Right atrium auricular region (tissue), 2 donors: Measurements from ENCODE around the gene B3GAT3. TPM values are rescaled to one million over a fixed set of nuclear protein-coding genes. Genes with fewer than 3 reads are reported as not detected.
A peak's percentile ranks its signal among the peaks of the same experiment; 100 is the strongest.

Experiments
- DNase-seq: peaks from one replicate; pipeline ENCODE4 v3.0.0-alpha.2; 2019; ENCODE audit warnings: low spot score
- H3K27ac ChIP-seq, 2 donors: fragments of 200-600 bp; sonication (generic); 1 replicate in 1 of 2; 2 replicates in 1 of 2; pipeline ENCODE4 v1.5.1; 2016 to 2019
- H3K27me3 ChIP-seq, 2 donors: fragments of 200-600 bp; sonication (generic); one replicate each; pipeline versions ENCODE4 v1.5.1 to v1.6.0; 2017 to 2019
- H3K36me3 ChIP-seq: fragments of 200-600 bp; sonication (generic); one replicate; pipeline ENCODE4 v1.5.1; 2016
- H3K4me1 ChIP-seq, 2 donors: fragments of 200-600 bp; sonication (generic); one replicate each; pipeline versions ENCODE4 v1.5.1 to v1.6.0; 2017 to 2019
- H3K4me3 ChIP-seq, 2 donors: fragments of 200-600 bp; sonication (generic); 1 replicate in 1 of 2; 2 replicates in 1 of 2; pipeline ENCODE4 v1.5.1; 2017 to 2019; ENCODE audit warnings: mild to moderate bottlenecking in 1 of 2, moderate library complexity in 1 of 2
- H3K9me3 ChIP-seq, 2 donors: fragments of 200-600 bp; sonication (generic); one replicate each; pipeline ENCODE4 v1.5.1; 2019
- total RNA-seq, 2 donors: library from RNA; depleted of rRNA; stranded (reverse); fragments of >200 nt; gene quantifications; one replicate each; pipeline ENCODE4 v1.1.0, GENCODE V29; 2016
- TF ChIP-seq, protein P1 (sequence below), 2 donors: fragments of 200-600 bp; sonication (generic); IDR thresholded peaks; one replicate each; pipeline ENCODE4 v1.5.1; 2019; ENCODE audit warnings: antibody characterized with exemption in 2 of 2

Gene B3GAT3
- total RNA-seq, result 10 to 100 TPM; 12.7 to 14.0 TPM

DNA sequence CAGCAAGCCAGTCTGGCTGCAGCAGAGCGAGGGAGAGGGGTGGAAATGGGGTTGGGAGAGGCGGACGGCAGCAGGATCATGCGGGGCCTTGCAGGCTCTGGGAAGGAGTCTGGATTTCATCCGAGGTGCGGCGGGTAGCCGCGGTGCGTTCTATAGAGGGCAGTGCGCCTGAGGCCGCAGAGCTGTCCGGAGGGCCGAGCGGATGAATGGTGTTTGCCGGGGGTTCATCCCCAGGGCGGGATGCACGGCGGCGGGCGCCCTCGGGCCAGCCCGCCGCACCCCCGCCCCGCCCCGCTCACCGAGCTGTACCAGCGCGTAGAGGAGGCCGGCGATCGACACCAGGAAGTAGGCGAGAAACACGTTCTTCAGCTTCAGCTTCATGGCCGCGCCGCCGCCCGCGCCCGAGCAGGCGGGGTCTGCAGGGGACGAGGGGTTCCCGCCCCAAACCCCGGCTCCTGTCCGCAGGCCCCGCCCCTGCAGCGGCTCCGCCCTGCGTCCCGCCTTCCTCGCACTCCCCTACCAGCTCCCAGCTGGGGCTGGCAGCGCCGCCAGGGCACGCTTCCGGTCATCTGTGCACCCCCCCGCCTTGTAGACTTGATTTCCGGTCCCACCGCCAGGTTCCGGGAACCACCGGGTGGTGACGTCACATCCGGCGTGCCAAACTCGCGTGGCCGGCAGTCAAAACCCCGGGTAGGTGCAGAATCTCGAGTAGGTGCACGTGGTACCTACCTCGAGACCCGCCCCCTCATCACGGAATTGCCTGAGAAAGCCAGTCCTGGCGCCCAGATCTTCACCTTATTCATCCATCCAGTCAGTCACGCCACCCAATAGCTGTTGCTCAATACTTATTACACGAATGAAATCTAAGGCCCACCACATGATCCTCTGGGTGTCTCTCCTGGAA lies at the start of gene B3GAT3:
Gene B3GAT3, minus strand, starts transcription at position 420 of the 904 bp plus-strand sequence. Its CDS starts 39 bp downstream, at position 381.
- peaks cover 23% of the 10 kb centered on the region for H3K36me3 ChIP-seq

DNA sequence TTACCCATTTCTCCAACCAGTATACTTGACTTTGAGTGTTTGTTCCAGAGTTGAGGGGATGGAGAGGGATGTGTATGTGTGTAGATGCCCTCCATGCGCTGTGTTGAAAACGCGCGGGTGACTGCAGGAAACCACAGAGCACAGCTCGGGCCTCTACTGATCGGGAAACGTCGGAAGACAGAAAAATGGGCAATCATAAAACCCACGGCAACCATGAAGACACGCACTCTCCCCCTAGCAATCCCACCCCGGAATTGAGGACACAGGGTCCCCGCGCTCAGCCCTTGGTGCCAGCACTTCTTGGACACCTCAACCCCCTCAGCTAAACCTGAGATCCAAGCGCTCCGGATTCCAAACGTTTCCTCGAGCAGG lies 49.4 kb upstream of the B3GAT3 start:
- no peak for DNase-seq
- H3K9me3 ChIP-seq, result no peaks in the 10 kb centered on the region
- TF ChIP-seq, protein P1, sequence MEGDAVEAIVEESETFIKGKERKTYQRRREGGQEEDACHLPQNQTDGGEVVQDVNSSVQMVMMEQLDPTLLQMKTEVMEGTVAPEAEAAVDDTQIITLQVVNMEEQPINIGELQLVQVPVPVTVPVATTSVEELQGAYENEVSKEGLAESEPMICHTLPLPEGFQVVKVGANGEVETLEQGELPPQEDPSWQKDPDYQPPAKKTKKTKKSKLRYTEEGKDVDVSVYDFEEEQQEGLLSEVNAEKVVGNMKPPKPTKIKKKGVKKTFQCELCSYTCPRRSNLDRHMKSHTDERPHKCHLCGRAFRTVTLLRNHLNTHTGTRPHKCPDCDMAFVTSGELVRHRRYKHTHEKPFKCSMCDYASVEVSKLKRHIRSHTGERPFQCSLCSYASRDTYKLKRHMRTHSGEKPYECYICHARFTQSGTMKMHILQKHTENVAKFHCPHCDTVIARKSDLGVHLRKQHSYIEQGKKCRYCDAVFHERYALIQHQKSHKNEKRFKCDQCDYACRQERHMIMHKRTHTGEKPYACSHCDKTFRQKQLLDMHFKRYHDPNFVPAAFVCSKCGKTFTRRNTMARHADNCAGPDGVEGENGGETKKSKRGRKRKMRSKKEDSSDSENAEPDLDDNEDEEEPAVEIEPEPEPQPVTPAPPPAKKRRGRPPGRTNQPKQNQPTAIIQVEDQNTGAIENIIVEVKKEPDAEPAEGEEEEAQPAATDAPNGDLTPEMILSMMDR (IDR thresholded peaks at IDR 0.05), result no peak
- peak overlapping the region; percentile 74 to 83 for H3K27ac ChIP-seq
- peak overlapping the region; percentile 63 to 79 for H3K4me3 ChIP-seq
- peaks cover 16% of the 10 kb centered on the region for H3K36me3 ChIP-seq
- H3K4me1 ChIP-seq, result peaks cover 0 to 39% of the 10 kb centered on the region in 2 donors
- no peaks in the 10 kb centered on the region for H3K27me3 ChIP-seq

More for the DNA sequence above, at the start of gene B3GAT3:
- Histone ChIP-seq H3K27me3 (no peaks in the 10 kb centered on the region), H3K9me3 (no peaks in the 10 kb centered on the region), H3K4me1 (peaks cover 0 to 21% of the 10 kb centered on the region in 2 donors), H3K27ac (peak within 1 kb of the TSS; percentile 83 to 84), H3K4me3 (peak within 1 kb of the TSS; percentile 56 to 90)
- DNase-seq, result peak; percentile 98
- TF ChIP-seq, protein P1 (IDR thresholded peaks at IDR 0.05), result no peak

- no peak for DNase-seq
- Histone ChIP-seq H3K27me3 (no peaks in the 10 kb centered on the region), H3K4me1 (peaks cover 0 to 46% of the 10 kb centered on the region in 2 donors), H3K27ac (no peak overlapping the region), H3K4me3 (no peak overlapping the region), H3K9me3 (no peaks in the 10 kb centered on the region), H3K36me3 (peaks cover 12% of the 10 kb centered on the region)
- TF ChIP-seq, protein P1 (IDR thresholded peaks at IDR 0.05), result no peak
These were observed 47.8 kb upstream of the B3GAT3 start for GRCh38 chr11:62669420-62670161.

GRCh38 chr11:62667460-62667859 lies 45.7 kb upstream of the B3GAT3 start:
- Histone ChIP-seq H3K27ac (no peak overlapping the region), H3K9me3 (no peaks in the 10 kb centered on the region), H3K4me3 (no peak overlapping the region), H3K4me1 (peaks cover 0 to 49% of the 10 kb centered on the region in 2 donors), H3K36me3 (peaks cover 17% of the 10 kb centered on the region), H3K27me3 (no peaks in the 10 kb centered on the region)
- DNase-seq, result no peak
- TF ChIP-seq, protein P1 (IDR thresholded peaks at IDR 0.05), result no peak

DNA sequence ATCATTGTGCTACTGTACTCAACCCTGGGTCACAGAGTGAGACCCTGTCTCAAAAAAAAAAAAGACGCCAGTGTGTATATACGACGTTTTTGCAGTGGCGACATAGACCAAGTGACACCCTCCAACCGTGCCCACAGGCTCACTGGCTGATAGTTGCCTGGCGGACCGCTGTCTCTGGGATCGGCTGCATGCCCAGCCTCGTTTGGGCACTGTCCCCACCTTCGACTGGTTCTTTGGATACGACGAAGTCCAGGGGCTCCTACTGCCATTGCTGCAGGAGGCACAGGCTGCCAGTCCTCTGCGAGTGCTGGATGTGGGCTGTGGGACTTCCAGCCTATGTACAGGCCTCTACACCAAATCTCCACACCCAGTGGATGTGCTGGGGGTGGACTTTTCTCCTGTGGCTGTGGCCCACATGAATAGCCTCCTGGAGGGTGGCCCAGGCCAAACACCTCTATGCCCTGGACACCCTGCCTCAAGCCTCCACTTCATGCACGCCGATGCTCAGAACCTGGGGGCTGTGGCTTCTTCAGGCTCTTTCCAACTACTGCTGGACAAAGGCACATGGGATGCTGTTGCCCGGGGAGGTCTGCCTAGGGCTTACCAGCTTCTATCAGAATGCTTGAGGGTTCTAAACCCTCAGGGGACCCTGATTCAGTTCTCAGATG lies 44.6 kb upstream of the B3GAT3 start:
- Histone ChIP-seq H3K27ac (peak overlapping the region in 1 of 2 donors; percentile 89), H3K4me3 (peak overlapping the region; percentile 54 to 93), H3K36me3 (peaks cover 19% of the 10 kb centered on the region), H3K27me3 (no peaks in the 10 kb centered on the region), H3K4me1 (peaks cover 0 to 44% of the 10 kb centered on the region in 2 donors), H3K9me3 (no peaks in the 10 kb centered on the region)
- TF ChIP-seq, protein P1 (IDR thresholded peaks at IDR 0.05), result no peak
- no peak for DNase-seq
